ENCODE data around the gene EPAS1.

The EPAS1 gene

DNA sequence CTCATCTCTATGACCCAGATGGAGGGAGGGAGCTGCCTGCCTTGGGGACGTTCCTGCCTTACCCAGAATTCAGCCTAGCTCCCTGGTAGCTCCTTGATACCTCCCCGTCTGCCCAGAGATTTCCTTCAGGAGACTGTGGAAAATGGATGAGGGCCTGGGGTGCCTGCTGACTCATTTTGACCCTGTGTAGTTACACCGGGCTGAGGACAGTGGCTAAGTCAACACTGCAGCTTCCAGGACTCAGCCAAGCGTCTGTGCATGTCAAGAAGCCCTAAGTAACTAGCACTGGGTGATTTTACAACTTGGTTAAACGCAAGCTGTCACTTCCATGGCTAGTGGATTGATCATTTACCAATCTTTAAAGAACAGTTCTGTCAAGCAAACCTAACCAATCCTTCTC lies 23.3 kb upstream of the EPAS1 start:
- no peak for DNase-seq (ENCODE audit: low spot score)

GRCh38 chr2:46274586-46274985 lies 22.6 kb upstream of the EPAS1 start:
- no peak for DNase-seq (ENCODE audit: low spot score)

- DNase-seq (ENCODE audit: low spot score) = no peak
These were observed 21.2 kb upstream of the EPAS1 start for GRCh38 chr2:46275995-46276394.

GRCh38 chr2:46276642-46277041 lies 20.6 kb upstream of the EPAS1 start:
- no peak for DNase-seq (ENCODE audit: low spot score)

- DNase-seq (ENCODE audit: low spot score) = no peak
These were observed 19.6 kb upstream of the EPAS1 start for GRCh38 chr2:46277431-46278190.

DNA sequence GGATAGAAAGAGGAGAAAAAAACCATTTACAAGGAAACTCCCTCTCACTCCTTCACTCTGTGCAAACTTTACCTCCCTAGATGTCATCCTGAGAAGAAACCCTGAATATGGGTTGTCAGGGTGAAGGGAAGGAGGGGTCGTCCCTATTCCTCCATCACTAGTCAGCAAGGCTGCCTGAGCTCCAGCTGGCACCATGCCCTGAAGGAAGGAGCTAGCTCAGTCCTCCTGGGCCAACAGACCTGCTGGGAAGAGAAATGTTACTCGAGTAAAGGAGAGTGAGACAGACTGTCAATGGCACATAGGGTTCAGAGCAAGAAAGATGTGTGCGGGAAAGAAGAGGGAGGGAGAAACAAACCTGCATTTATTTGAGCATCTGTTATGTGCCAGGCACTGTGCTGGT lies 18.3 kb upstream of the EPAS1 start:
- DNase-seq (ENCODE audit: low spot score) = no peak

DNA sequence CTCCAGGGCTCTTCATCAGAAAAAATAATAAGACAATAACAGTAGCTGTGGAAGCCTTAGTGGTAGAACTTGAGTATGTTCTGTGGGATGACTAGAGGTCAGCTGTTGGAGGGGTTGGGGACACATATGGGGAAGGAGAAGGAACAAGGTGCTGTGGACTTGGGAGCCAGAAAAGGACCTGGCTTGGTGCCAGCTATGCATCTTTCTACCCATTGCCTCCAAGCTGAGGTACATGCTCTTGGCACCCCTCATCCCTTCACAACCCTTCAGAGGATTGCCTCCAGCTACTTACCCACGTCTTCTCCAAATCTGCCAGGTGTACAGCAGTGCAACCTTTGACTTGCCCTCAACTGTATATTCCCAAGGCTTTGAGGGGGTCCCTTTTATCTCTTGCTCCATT lies 15.3 kb upstream of the EPAS1 start:
- DNase-seq (ENCODE audit: low spot score) = no peak

DNA sequence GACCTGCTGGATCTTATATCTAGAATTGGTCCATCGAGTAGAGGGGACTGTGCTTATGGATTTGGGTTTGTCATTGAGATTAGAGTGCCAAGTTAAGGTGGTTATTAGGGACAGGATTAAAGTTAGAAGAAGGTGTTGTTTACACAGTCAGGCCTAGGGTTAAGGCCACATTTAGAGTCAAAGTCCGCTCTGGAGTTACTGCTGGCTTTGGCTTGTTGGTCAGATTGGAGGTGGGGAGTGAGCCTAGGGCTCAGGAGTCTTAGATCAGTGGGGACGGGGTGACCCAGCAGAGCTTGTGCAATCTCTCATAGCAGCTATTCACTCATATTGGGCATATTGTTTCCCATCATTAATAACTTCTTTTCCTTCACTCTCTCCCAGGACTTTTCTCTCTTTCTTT lies 13.5 kb upstream of the EPAS1 start:
- no peak for DNase-seq (ENCODE audit: low spot score)

DNA sequence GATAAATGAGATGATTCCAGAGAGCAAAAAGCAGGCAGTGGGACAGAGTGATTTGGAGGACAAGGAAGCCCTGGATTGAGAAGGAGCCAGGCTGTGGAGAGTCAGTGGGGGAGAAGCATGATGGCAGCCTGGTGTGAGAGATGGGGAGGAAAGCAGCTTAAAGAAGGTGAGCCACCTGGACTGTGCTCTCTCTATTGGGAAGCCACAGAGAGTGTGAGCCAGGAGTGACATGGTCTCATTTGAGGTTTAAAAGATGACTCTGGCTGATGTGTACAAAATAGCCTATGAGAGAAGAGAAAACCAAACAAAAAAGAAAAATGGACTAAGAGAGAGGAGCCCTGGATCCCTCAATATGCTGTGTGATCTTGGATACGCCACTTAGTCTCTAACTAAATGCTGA lies 12.9 kb upstream of the EPAS1 start:
- DNase-seq (ENCODE audit: low spot score) = no peak

- DNase-seq (ENCODE audit: low spot score) = no peak
These were observed 12.4 kb upstream of the EPAS1 start for GRCh38 chr2:46284796-46285195.

GRCh38 chr2:46286715-46287114 lies 10.5 kb upstream of the EPAS1 start:
- no peak for DNase-seq (ENCODE audit: low spot score)

- DNase-seq (ENCODE audit: low spot score) = no peak
These were observed 7.1 kb upstream of the EPAS1 start for GRCh38 chr2:46290078-46290477.

GRCh38 chr2:46293466-46293865 lies 3.7 kb upstream of the EPAS1 start:
- no peak for DNase-seq (ENCODE audit: low spot score)

GRCh38 chr2:46294176-46294836 lies 2.9 kb upstream of the EPAS1 start:
- DNase-seq (ENCODE audit: low spot score) = no peak

- no peak for DNase-seq (ENCODE audit: low spot score)
These were observed 879 bp upstream of the EPAS1 start for GRCh38 chr2:46296216-46296839.

DNA sequence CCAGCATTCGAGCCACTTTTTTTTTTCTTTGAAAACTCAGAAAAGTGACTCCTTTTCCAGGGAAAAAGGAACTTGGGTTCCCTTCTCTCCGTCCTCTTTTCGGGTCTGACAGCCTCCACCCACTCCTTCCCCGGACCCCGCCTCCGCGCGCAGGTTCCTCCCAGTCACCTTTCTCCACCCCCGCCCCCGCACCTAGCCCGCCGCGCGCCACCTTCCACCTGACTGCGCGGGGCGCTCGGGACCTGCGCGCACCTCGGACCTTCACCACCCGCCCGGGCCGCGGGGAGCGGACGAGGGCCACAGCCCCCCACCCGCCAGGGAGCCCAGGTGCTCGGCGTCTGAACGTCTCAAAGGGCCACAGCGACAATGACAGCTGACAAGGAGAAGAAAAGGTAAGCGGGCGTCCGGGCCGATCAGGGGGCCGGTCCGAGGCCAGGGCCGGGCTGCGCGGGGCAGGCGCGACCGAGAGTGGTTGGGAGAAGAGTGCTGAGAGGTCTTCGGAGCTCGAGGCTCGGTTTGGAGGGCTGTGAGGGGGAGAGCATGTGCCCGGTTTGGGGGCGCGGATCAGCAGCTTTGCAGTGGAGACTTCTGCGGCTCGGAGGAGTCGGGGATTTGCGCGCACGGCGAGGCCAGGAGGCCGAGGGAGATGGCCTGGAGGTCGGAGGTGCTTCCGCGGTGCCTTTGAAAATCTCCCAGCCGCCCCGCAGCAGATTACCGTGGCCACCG lies 502 bp downstream of the EPAS1 start:
- DNase-seq (ENCODE audit: low spot score) = peak; percentile 68

DNA sequence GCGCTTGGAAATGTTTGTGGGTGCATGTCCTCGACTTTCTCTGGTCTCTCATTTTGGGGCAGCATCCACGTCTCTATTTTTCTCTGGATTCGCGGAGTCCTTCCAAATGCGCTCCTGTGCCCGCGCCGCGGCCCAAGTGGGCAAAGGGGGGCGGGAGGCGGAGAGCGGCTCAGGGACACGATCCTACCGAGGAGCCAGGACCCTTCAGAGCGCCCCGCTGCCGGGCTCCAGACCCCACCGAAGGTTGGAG lies 990 bp downstream of the EPAS1 start:
- DNase-seq (ENCODE audit: low spot score) = no peak

- DNase-seq (ENCODE audit: low spot score) = no peak
These were observed 1.5 kb downstream of the EPAS1 start for GRCh38 chr2:46298522-46299353.

GRCh38 chr2:46299365-46300263 lies 2.4 kb downstream of the EPAS1 start:
- no peak for DNase-seq (ENCODE audit: low spot score)

DNA sequence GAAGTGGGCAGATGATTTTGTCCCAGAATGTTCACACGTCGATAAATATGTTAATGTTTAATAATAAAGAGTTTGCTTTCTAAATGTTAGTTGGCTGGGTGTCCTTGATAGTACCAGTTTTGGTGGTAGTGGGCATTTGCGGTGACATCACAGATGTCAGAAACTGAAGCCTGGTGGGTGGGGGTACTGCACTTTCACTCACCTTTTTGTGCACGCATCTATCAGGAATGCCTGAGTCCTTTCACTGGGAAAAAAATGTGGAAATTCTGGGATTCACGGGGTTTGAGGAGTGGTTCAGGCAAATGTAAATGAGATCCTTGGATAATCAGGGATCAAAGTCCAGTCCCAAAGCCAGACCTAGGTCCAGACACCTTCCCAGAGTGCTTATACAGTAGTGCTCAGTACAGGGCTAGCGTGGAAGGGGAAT lies 3.2 kb downstream of the EPAS1 start:
- no peak for DNase-seq (ENCODE audit: low spot score)
